ENCODE measurements around the gene USP6NL. TPM values are rescaled to one million over a fixed set of nuclear protein-coding genes. Genes with fewer than 3 reads are reported as not detected.

Gene USP6NL
- total RNA-seq, 1 donor: 14.7 TPM

DNA sequence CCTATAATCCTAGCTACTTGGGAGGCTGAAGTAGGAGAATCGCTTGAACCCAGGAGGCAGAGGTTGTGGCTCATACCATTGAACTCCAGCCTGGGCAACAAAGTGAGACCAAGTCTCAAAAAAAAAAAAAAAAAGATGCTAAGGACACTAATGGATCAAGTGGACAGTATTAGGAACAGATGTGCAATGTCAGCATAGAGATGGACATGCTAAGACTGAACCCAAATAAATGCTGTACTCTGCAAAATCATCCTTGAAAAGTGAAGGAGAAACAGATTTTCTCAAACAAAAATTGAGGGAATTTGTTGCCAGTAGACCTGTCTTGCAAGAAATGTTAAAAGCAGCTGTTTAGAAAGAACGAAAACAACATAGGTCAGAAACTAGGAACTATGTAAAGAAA is 194.5 kb downstream of the USP6NL start:
- H3K27me3 ChIP-seq (ENCODE audit: insufficient read depth, low read length): no peaks in the 10 kb centered on the region
- peaks cover 9% of the 10 kb centered on the region for H3K9me3 ChIP-seq (ENCODE audit: low read depth, low read length)
- H3K4me3 ChIP-seq (ENCODE audit: low read length): no peak overlapping the region
- H3K4me1 ChIP-seq (ENCODE audit: insufficient read depth, low read length): no peaks in the 10 kb centered on the region

GRCh38 chr10:11415095-11415494 is 196.4 kb downstream of the USP6NL start:
- H3K4me3 ChIP-seq (ENCODE audit: low read length): no peak overlapping the region
- H3K4me1 ChIP-seq (ENCODE audit: insufficient read depth, low read length): no peaks in the 10 kb centered on the region
- no peaks in the 10 kb centered on the region for H3K27me3 ChIP-seq (ENCODE audit: insufficient read depth, low read length)
- H3K9me3 ChIP-seq (ENCODE audit: low read depth, low read length): peaks cover 9% of the 10 kb centered on the region

DNA sequence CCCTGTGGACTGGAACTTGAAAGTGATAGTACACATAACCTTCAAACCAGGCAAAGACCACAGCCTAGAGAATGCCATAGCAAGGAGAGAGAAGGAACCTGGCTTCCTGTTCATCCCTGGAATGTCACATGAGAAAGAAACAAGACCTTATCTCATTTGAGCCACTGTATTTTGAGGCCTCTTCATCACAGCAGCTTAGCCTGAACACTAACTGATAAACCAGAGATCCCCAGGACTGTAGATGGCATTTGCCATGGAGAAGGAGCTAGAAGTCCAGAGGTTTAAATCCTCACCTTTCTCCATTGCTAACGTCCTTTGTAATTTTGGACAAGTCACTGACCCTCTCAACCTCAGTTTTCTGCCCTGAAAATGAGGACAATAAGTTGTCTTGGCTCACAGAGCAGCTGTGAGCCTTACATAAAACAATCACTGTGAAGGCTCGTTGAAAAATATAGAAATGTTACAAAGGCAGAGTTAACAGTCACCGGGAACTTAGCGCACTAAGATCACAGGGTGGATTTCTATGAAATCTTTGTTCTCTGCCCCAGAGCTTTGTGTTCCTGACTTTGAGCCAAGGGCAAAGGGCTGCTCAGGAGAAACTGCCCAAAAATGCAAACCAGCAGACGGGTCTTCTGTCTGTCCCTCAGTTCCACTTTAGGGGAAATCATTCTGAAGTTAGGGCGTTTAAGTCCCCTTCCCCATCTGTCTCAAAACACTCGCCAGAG is 197.0 kb downstream of the USP6NL start:
- H3K4me1 ChIP-seq (ENCODE audit: insufficient read depth, low read length): no peaks in the 10 kb centered on the region
- no peaks in the 10 kb centered on the region for H3K27me3 ChIP-seq (ENCODE audit: insufficient read depth, low read length)
- peaks cover 4% of the 10 kb centered on the region for H3K9me3 ChIP-seq (ENCODE audit: low read depth, low read length)
- H3K4me3 ChIP-seq (ENCODE audit: low read length): no peak overlapping the region

- H3K9me3 ChIP-seq (ENCODE audit: low read depth, low read length): no peaks in the 10 kb centered on the region
- no peaks in the 10 kb centered on the region for H3K27me3 ChIP-seq (ENCODE audit: insufficient read depth, low read length)
- H3K4me3 ChIP-seq (ENCODE audit: low read length): no peak overlapping the region
- peaks cover 16% of the 10 kb centered on the region for H3K4me1 ChIP-seq (ENCODE audit: insufficient read depth, low read length)
Measured at GRCh38 chr10:11411926-11412545, 199.4 kb downstream of the USP6NL start.

GRCh38 chr10:11409357-11409756 is 202.1 kb downstream of the USP6NL start:
- H3K4me3 ChIP-seq (ENCODE audit: low read length): no peak overlapping the region
- H3K9me3 ChIP-seq (ENCODE audit: low read depth, low read length): no peaks in the 10 kb centered on the region
- H3K4me1 ChIP-seq (ENCODE audit: insufficient read depth, low read length): peaks cover 24% of the 10 kb centered on the region
- no peaks in the 10 kb centered on the region for H3K27me3 ChIP-seq (ENCODE audit: insufficient read depth, low read length)

GRCh38 chr10:11407939-11408338 is 203.5 kb downstream of the USP6NL start:
- no peaks in the 10 kb centered on the region for H3K9me3 ChIP-seq (ENCODE audit: low read depth, low read length)
- peaks cover 28% of the 10 kb centered on the region for H3K4me1 ChIP-seq (ENCODE audit: insufficient read depth, low read length)
- H3K4me3 ChIP-seq (ENCODE audit: low read length): no peak overlapping the region
- no peaks in the 10 kb centered on the region for H3K27me3 ChIP-seq (ENCODE audit: insufficient read depth, low read length)

GRCh38 chr10:11406746-11407145 is 204.7 kb downstream of the USP6NL start:
- Histone ChIP-seq H3K4me3 (ENCODE audit: low read length) (no peak overlapping the region), H3K27me3 (ENCODE audit: insufficient read depth, low read length) (no peaks in the 10 kb centered on the region), H3K4me1 (ENCODE audit: insufficient read depth, low read length) (peaks cover 38% of the 10 kb centered on the region)

DNA sequence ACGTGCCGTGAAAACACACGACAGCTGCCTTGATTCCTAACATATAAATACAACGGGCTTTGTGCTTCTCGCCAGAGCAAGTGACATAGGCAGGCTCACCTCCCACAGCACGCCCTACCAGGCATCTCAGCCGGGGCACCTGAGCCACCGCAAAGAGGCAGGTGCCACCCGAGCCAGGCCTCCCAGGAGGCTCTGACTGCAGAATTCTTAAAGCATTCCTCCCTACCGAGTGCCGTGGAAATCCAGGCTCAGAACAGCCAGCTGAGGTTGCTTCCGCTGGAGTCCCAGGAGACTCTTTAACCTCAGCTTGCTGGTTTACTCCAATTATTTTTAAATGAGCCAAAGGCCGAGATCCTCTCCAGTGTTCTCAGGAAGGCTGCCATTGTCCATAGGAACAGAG is 206.5 kb downstream of the USP6NL start:
- H3K4me1 ChIP-seq (ENCODE audit: insufficient read depth, low read length): peaks cover 50% of the 10 kb centered on the region
- no peaks in the 10 kb centered on the region for H3K27me3 ChIP-seq (ENCODE audit: insufficient read depth, low read length)
- no peak overlapping the region for H3K4me3 ChIP-seq (ENCODE audit: low read length)
- H3K9me3 ChIP-seq (ENCODE audit: low read depth, low read length): no peaks in the 10 kb centered on the region

More at GRCh38 chr10:11406746-11407145, 204.7 kb downstream of the USP6NL start:
- H3K9me3 ChIP-seq (ENCODE audit: low read depth, low read length): no peaks in the 10 kb centered on the region

Other genes starting within 250 kb of the USP6NL start
- gene ECHDC3, start 130.7 kb upstream of the USP6NL start, total RNA-seq: 2.6 TPM
- 4.7 TPM for gene PROSER2, start 211.7 kb upstream of the USP6NL start, total RNA-seq